HTERT RPE-1 (cell line): ENCODE measurements around the gene OR52B2.
"Not testable (repeated sequence)": the region's sequence is repeated elsewhere in the genome, so short reads cannot be mapped to it uniquely, and the experiment has no call there.

Experiments
- in situ Hi-C: fragments of 300-500 bp; cut with MboI; formaldehyde crosslinking; loops from 4 replicates; pipeline ENCODE4 v1.14.3; 2020; ENCODE audit warnings: low sequenced_read_pairs

The OR52B2 gene

GRCh38 chr11:6156628-6157359, 13.3 kb downstream of the OR52B2 start:
- in situ Hi-C loops, result no loop called here

GRCh38 chr11:6152126-6152525, 18.0 kb downstream of the OR52B2 start:
- in situ Hi-C loops, result no loop called here

- in situ Hi-C loops, result no loop called here
Observed at GRCh38 chr11:6151117-6151516, 19.0 kb downstream of the OR52B2 start.

- in situ Hi-C loops, result not testable (repeated sequence)
Observed at GRCh38 chr11:6143737-6144136, 26.4 kb downstream of the OR52B2 start.

- in situ Hi-C loops, result no loop called here
Observed at GRCh38 chr11:6142936-6143335, 27.2 kb downstream of the OR52B2 start.

GRCh38 chr11:6135936-6136335, 34.2 kb downstream of the OR52B2 start:
- in situ Hi-C loops, result not testable (repeated sequence)

GRCh38 chr11:6132431-6132830, 37.7 kb downstream of the OR52B2 start:
- in situ Hi-C loops, result no loop called here

GRCh38 chr11:6129635-6130034, 40.5 kb downstream of the OR52B2 start:
- in situ Hi-C loops, result no loop called here

- in situ Hi-C loops, result no loop called here
Observed at GRCh38 chr11:6129011-6129410, 41.1 kb downstream of the OR52B2 start.

GRCh38 chr11:6127881-6128280, 42.2 kb downstream of the OR52B2 start:
- in situ Hi-C loops, result no loop called here

GRCh38 chr11:6124245-6124644, 45.9 kb downstream of the OR52B2 start:
- in situ Hi-C loops, result no loop called here
